Stimulated activated CD4-positive, alpha-beta T cell treated with anti-CD3 and anti-CD28 coated beads, TNF-alpha, amount 100 ng/mL, for 1 hour (primary cell): ENCODE measurements around the gene IL6R.
"Not testable (repeated sequence)": the region's sequence is repeated elsewhere in the genome, so short reads cannot be mapped to it uniquely, and the experiment has no call there.

Experiments used
- DNase-seq, 3 donors: peaks; one replicate each; pipeline ENCODE4 v3.0.0-alpha.2; 2020; ENCODE audit warnings: low read depth in 3 of 3, low spot score in 1 of 3

Gene IL6R

GRCh38 chr1:154479764-154480421 lies 74.8 kb downstream of the IL6R start:
- DNase-seq: peak in 2 of 3 donors; percentile 10 to 37

DNA sequence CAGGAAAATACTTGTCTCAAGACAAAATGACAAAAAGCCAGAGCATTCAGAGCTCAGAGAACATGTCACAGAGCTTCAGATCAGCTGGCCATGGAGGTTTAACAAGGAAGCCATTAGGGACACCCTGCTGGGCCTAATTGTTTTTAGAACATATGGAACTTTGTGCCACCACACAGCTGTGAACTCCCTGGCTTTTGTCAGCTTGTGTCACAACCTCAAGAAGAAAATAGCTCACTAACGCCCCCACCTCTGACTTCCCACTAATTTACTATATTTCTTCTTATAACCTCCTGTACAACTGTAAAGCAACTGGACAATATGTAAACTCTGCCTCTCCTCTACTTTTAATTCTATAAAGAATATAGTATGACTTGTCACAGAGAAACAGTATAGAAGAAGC lies 75.9 kb downstream of the IL6R start:
- DNase-seq: no peak

- no peak for DNase-seq
These were observed 79.0 kb downstream of the IL6R start for GRCh38 chr1:154483941-154484803.

GRCh38 chr1:154485106-154485505 lies 80.0 kb downstream of the IL6R start:
- DNase-seq: no peak

- no peak for DNase-seq
These were observed 80.9 kb downstream of the IL6R start for GRCh38 chr1:154485910-154486496.

GRCh38 chr1:154486756-154487155 lies 81.6 kb downstream of the IL6R start:
- DNase-seq: not testable (repeated sequence)

GRCh38 chr1:154488922-154489321 lies 83.8 kb downstream of the IL6R start:
- no peak for DNase-seq

- DNase-seq: no peak
These were observed 84.6 kb downstream of the IL6R start for GRCh38 chr1:154489695-154490274.

GRCh38 chr1:154490317-154490716 lies 85.2 kb downstream of the IL6R start:
- no peak for DNase-seq

GRCh38 chr1:154492115-154492514 lies 87.0 kb downstream of the IL6R start:
- no peak for DNase-seq

- DNase-seq: no peak
These were observed 88.1 kb downstream of the IL6R start for GRCh38 chr1:154493276-154493675.

- DNase-seq: no peak
These were observed 90.5 kb downstream of the IL6R start for GRCh38 chr1:154495496-154496273.

GRCh38 chr1:154496383-154496782 lies 91.2 kb downstream of the IL6R start:
- DNase-seq: no peak

GRCh38 chr1:154497026-154497806 lies 92.1 kb downstream of the IL6R start:
- no peak for DNase-seq

GRCh38 chr1:154499446-154499845 lies 94.3 kb downstream of the IL6R start:
- DNase-seq: no peak

DNA sequence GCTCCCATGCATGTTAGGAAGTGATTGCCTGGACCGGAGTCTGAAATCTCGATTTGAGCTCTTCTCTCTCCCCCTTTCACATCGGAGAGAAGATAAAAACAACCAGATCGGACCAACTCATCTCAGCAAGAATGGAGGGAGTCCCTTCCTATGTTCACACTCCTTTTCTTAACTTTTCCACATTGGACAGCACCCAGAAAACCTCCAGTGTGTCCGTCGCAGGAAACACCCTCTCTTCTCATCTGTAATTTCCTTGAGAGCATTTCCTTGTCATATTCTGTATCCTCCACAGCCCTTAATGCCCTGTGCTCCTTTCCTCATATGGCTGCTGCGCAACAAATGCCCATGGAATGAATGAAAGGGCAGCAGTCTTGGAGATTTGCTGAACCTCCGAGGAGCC lies 95.4 kb downstream of the IL6R start:
- DNase-seq: no peak

DNA sequence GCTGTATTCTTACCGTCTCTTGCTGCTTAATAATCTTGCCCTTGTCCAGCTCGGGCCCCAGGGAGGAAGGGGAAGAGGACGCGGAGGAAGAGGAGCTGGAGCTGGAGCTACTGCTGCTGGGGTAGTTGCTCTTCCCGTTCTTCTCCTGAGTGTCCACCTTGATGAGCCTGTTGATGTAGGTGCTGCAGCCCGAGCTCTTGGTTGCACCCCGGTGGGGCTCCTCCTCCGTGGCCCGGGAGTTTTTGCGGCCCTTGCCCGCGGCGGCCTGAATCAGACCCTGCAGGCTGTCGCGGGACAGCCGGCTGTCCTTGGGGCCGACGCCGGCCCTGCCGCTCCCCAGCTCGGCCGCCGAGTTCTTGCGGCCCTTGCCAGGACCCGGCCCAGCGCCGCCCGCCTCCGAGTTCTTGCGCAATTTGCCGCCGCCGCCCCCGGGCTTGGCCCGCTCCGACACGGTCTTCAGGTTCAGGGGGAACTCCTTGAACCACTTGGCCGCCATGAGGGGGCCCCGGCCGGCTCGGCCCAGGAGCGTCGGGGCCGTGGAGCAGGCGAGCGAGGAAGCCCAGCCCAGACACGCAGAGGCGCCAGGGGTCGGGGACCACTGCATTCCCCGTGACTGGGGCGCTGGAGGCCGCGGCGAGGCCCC lies 96.4 kb downstream of the IL6R start:
- DNase-seq: no peak

GRCh38 chr1:154502066-154502743 lies 97.1 kb downstream of the IL6R start, which contains the start of the genes SHE and TDRD10:
SHE (minus strand) TSS chr1:154502412; CDS start chr1:154502026, 386 bp downstream.
TDRD10 (plus strand) TSS chr1:154502219; CDS start chr1:154506904, 4,685 bp downstream.
- DNase-seq: no peak

DNA sequence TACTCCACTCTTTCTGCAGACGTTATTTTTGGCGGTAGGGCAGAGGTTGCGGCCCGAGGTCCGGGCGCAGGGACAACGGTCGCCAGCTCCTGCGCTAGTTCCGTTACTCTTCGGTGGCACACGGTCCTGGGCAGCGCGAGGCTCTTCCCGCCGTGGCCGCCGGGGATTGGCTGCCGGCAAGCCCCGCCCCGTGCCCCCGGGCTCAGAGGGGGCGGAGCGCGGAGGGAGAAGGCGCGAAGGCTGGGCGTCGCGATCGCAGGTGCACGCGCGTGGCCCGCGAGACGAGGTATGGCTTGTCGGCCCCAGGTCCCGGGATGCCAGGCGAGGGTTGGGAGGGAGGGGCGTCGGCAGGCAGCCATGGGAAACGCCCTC lies 97.6 kb downstream of the IL6R start:
- no peak for DNase-seq
